Vagina (tissue), 2 donors: ENCODE data around the gene CDKN2AIP. TPM values are rescaled to one million over a fixed set of nuclear protein-coding genes. Genes with fewer than 3 reads are reported as not detected.

Experiments
- DNase-seq, 2 donors: peaks; one replicate each; pipeline ENCODE4 v3.0.0-alpha.2; 2017; ENCODE audit errors: extremely low spot score in 2 of 2
- H3K27ac ChIP-seq: fragments of 200-600 bp; sonication (generic); one replicate; pipeline ENCODE4 v1.5.1; 2019
- H3K27me3 ChIP-seq: fragments of 200-600 bp; sonication (generic); one replicate; pipeline ENCODE4 v1.5.1; 2019
- H3K36me3 ChIP-seq, 2 donors: fragments of 200-600 bp; sonication (generic); one replicate each; pipeline ENCODE4 v1.5.1; 2017 to 2019
- H3K4me1 ChIP-seq: fragments of 200-600 bp; sonication (generic); one replicate; pipeline ENCODE4 v1.5.1; 2019
- H3K4me3 ChIP-seq, 2 donors: fragments of 200-600 bp; sonication (generic); 1 replicate in 1 of 2; 2 replicates in 1 of 2; pipeline ENCODE4 v1.5.1; 2016 to 2019
- H3K9me3 ChIP-seq: fragments of 200-600 bp; sonication (generic); one replicate; pipeline ENCODE4 v1.5.1; 2019
- CTCF ChIP-seq, 3 experiments: fragments of 450-650 bp in 2 of 3; fragments of 200-600 bp in 1 of 3; sonication (generic) in 1 of 3; IDR thresholded peaks; one replicate each; pipeline ENCODE4 v1.5.1; 2017 to 2019; ENCODE audit warnings: antibody characterized with exemption in 3 of 3, mild to moderate bottlenecking in 2 of 3, moderate library complexity in 2 of 3
- POLR2A ChIP-seq, 2 donors: fragments of 450-650 bp; IDR thresholded peaks; one replicate each; pipeline ENCODE4 v1.6.1; 2017; ENCODE audit warnings: antibody characterized with exemption in 2 of 2, mild to moderate bottlenecking in 2 of 2, moderate library complexity in 2 of 2
- POLR2AphosphoS5 ChIP-seq, 2 donors: sonication (generic); formaldehyde crosslinking; IDR thresholded peaks; one replicate each; pipeline ENCODE4 v1.9.0; 2017; ENCODE audit warnings: antibody characterized with exemption in 2 of 2, mild to moderate bottlenecking in 2 of 2, low read depth in 1 of 2; ENCODE audit not compliant: insufficient read depth in 1 of 2
- intact Hi-C: fragments of 100-400 bp; cut with DNase I; formaldehyde crosslinking; loops from one replicate; pipeline ENCODE4 v1.15.1; 2023
- total RNA-seq: library from RNA; depleted of rRNA; stranded (reverse); fragments of >200 nt; gene quantifications from one replicate; pipeline ENCODE4 v1.2.3, GENCODE V29; 2016

Gene CDKN2AIP
- total RNA-seq, 1 donor from 2014 or later: 15.0 TPM

GRCh38 chr4:183445097-183445428, 627 bp downstream of the CDKN2AIP start:
- TF ChIP-seq POLR2A (IDR thresholded peaks at IDR 0.05) (no peak), POLR2AphosphoS5 (IDR thresholded peaks at IDR 0.05; ENCODE audit: insufficient read depth in 1 of 2, low read depth in 1 of 2) (no peak), CTCF (IDR thresholded peaks at IDR 0.05) (no peak)
- peaks cover 0 to 30% of the 10 kb centered on the region in 2 donors for H3K36me3 ChIP-seq
- no peak for DNase-seq
- H3K9me3 ChIP-seq: no peaks in the 10 kb centered on the region
- H3K27ac ChIP-seq: peak overlapping the region; percentile 94
- no peaks in the 10 kb centered on the region for H3K27me3 ChIP-seq
- intact Hi-C loops: no loop called here
- H3K4me3 ChIP-seq: peak overlapping the region; percentile 91 to 96
- H3K4me1 ChIP-seq: peaks cover 39% of the 10 kb centered on the region

GRCh38 chr4:183447646-183448045, 3.2 kb downstream of the CDKN2AIP start:
- intact Hi-C loops: no loop called here
- no peak overlapping the region for H3K27ac ChIP-seq
- H3K27me3 ChIP-seq: no peaks in the 10 kb centered on the region
- H3K36me3 ChIP-seq: peaks cover 0 to 47% of the 10 kb centered on the region in 2 donors
- no peak for DNase-seq
- no peak for TF ChIP-seq CTCF (IDR thresholded peaks at IDR 0.05)
- no peak for TF ChIP-seq POLR2AphosphoS5 (IDR thresholded peaks at IDR 0.05; ENCODE audit: insufficient read depth in 1 of 2, low read depth in 1 of 2)
- no peak for TF ChIP-seq POLR2A (IDR thresholded peaks at IDR 0.05)
- no peaks in the 10 kb centered on the region for H3K9me3 ChIP-seq
- H3K4me3 ChIP-seq: no peak overlapping the region
- peaks cover 39% of the 10 kb centered on the region for H3K4me1 ChIP-seq

- no peak overlapping the region for H3K27ac ChIP-seq
- H3K36me3 ChIP-seq: peaks cover 0 to 49% of the 10 kb centered on the region in 2 donors
- no peaks in the 10 kb centered on the region for H3K9me3 ChIP-seq
- peaks cover 34% of the 10 kb centered on the region for H3K4me1 ChIP-seq
- no peak for DNase-seq
- H3K4me3 ChIP-seq: no peak overlapping the region
- intact Hi-C loops: no loop called here
- TF ChIP-seq CTCF (IDR thresholded peaks at IDR 0.05) (no peak), POLR2AphosphoS5 (IDR thresholded peaks at IDR 0.05; ENCODE audit: insufficient read depth in 1 of 2, low read depth in 1 of 2) (no peak), POLR2A (IDR thresholded peaks at IDR 0.05) (no peak)
- no peaks in the 10 kb centered on the region for H3K27me3 ChIP-seq
Observed at GRCh38 chr4:183448436-183448835, 4.0 kb downstream of the CDKN2AIP start.

GRCh38 chr4:183449193-183449882, 4.9 kb downstream of the CDKN2AIP start:
- H3K9me3 ChIP-seq: no peaks in the 10 kb centered on the region
- peaks cover 0 to 49% of the 10 kb centered on the region in 2 donors for H3K36me3 ChIP-seq
- DNase-seq: no peak
- no peak for TF ChIP-seq POLR2A (IDR thresholded peaks at IDR 0.05)
- no peak for TF ChIP-seq CTCF (IDR thresholded peaks at IDR 0.05)
- TF ChIP-seq POLR2AphosphoS5 (IDR thresholded peaks at IDR 0.05; ENCODE audit: insufficient read depth in 1 of 2, low read depth in 1 of 2): no peak
- no peak overlapping the region for H3K4me3 ChIP-seq
- H3K27me3 ChIP-seq: no peaks in the 10 kb centered on the region
- H3K27ac ChIP-seq: no peak overlapping the region
- H3K4me1 ChIP-seq: peaks cover 34% of the 10 kb centered on the region
- intact Hi-C loops: no loop called here

- intact Hi-C loops: no loop called here
- Histone ChIP-seq H3K36me3 (peaks cover 0 to 49% of the 10 kb centered on the region in 2 donors), H3K27me3 (no peaks in the 10 kb centered on the region), H3K4me1 (peaks cover 32% of the 10 kb centered on the region), H3K27ac (no peak overlapping the region), H3K9me3 (no peaks in the 10 kb centered on the region), H3K4me3 (no peak overlapping the region)
- DNase-seq: no peak
- TF ChIP-seq POLR2AphosphoS5 (IDR thresholded peaks at IDR 0.05; ENCODE audit: insufficient read depth in 1 of 2, low read depth in 1 of 2): no peak
- TF ChIP-seq POLR2A (IDR thresholded peaks at IDR 0.05): no peak
- no peak for TF ChIP-seq CTCF (IDR thresholded peaks at IDR 0.05)
Observed at GRCh38 chr4:183450108-183450507, 5.7 kb downstream of the CDKN2AIP start.
